BJ (cell line): ENCODE measurements around the gene OR52H1. TPM values are rescaled to one million over a fixed set of nuclear protein-coding genes. Genes with fewer than 3 reads are reported as not detected.

Experiments used
- CTCF ChIA-PET: fragments of 350-600 bp; formaldehyde crosslinking; extraction: SDS; loops from one replicate; lab custom pipeline; 2021; ENCODE audit warnings: antibody characterized with exemption, inconsistent platforms; lab: Yijun Ruan, JAX
- POLR2A ChIA-PET: fragments of 300-600 bp; sonication (Branson Sonifier 250); formaldehyde crosslinking; extraction: SDS; loops from one replicate; lab custom pipeline; 2021; ENCODE audit warnings: antibody characterized with exemption; lab: Charles Lee
- DNase-seq: peaks from one replicate; pipeline ENCODE4 v3.0.0-alpha.2; 2011; ENCODE audit warnings: low read depth
- H3K27me3 ChIP-seq: 2 replicates; pipeline ENCODE4 v1.6.0; 2011; ENCODE audit warnings: low read length; ENCODE audit not compliant: control insufficient read depth, insufficient read depth
- H3K36me3 ChIP-seq: 2 replicates; pipeline ENCODE4 v1.5.1; 2011; ENCODE audit warnings: low read length; ENCODE audit not compliant: control insufficient read depth, insufficient read depth
- H3K4me3 ChIP-seq: 2 replicates; pipeline ENCODE4 v1.5.1; 2011; ENCODE audit warnings: low read depth, mild to moderate bottlenecking, control low read depth, low read length
- polyA plus RNA-seq: library from polyadenylated mRNA; depleted of rRNA; stranded (reverse); fragments of >200 nt; gene quantifications from 2 replicates; pipeline ENCODE4 v1.2.3, GENCODE V29; 2011
- TF ChIP-seq, protein P1 (sequence below): IDR thresholded peaks from 2 replicates; pipeline ENCODE4 v1.5.1; 2011; ENCODE audit warnings: low read depth, mild to moderate bottlenecking, control low read depth, inconsistent platforms, low read length, moderate library complexity; ENCODE audit not compliant: insufficient read depth

The OR52H1 gene
- polyA plus RNA-seq, 1 experiment = not detected

GRCh38 chr11:5536482-5536881 is 11.9 kb downstream of the OR52H1 start:
- no peak for DNase-seq
- TF ChIP-seq, protein P1, sequence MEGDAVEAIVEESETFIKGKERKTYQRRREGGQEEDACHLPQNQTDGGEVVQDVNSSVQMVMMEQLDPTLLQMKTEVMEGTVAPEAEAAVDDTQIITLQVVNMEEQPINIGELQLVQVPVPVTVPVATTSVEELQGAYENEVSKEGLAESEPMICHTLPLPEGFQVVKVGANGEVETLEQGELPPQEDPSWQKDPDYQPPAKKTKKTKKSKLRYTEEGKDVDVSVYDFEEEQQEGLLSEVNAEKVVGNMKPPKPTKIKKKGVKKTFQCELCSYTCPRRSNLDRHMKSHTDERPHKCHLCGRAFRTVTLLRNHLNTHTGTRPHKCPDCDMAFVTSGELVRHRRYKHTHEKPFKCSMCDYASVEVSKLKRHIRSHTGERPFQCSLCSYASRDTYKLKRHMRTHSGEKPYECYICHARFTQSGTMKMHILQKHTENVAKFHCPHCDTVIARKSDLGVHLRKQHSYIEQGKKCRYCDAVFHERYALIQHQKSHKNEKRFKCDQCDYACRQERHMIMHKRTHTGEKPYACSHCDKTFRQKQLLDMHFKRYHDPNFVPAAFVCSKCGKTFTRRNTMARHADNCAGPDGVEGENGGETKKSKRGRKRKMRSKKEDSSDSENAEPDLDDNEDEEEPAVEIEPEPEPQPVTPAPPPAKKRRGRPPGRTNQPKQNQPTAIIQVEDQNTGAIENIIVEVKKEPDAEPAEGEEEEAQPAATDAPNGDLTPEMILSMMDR = no peak
- POLR2A ChIA-PET = no interaction called here
- H3K4me3 ChIP-seq = no peak overlapping the region
- H3K27me3 ChIP-seq = no peaks in the 10 kb centered on the region
- CTCF ChIA-PET = no interaction called here
- H3K36me3 ChIP-seq = no peaks in the 10 kb centered on the region

GRCh38 chr11:5534046-5534445 is 14.3 kb downstream of the OR52H1 start:
- ChIA-PET POLR2A (no interaction called here), CTCF (interaction anchor here (0.6 kb wide), 1 partner anchor 154 kb away, joined by 3 read pairs; no protein-coding TSS in a partner anchor)
- H3K27me3 ChIP-seq = no peaks in the 10 kb centered on the region
- TF ChIP-seq, protein P1 = no peak
- no peaks in the 10 kb centered on the region for H3K36me3 ChIP-seq
- no peak overlapping the region for H3K4me3 ChIP-seq
- no peak for DNase-seq

DNA sequence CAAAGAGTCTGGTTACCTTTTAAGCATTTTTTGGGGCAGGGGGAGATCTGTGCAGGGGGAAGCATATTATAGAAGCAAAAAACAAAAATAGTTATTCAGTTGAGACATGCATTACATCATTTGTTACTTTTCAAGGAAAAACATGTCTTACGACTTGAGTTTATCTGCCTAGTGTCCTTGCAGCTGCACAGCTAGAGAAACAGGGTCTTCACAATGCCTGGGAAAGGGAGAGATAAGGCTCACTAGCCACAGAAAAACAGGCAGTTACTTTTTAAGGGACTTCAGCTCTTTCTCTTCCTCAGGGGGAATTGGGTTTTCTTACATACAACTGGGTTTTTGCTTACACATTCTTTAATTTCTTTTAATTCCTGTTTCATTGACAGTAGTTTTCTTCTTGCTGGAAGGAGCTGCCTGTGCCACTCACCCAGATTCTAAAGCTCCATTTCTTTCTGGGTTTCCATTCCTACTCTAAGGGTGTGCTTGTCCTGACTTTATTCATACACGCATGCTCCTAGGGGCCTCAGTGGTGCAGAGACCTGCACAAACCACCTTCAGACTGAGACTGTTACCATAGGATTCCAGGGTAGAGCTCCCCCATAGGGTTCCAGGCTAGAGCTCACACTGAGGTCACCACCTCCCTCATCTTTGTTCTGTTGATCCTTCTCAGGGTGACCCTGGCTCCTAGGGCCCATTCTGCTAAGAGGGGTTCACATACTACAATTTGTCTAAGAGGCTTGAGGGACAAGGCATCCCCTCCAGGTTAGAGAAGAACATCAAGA is 17.1 kb downstream of the OR52H1 start:
- TF ChIP-seq, protein P1 = no peak
- Histone ChIP-seq H3K4me3 (no peak overlapping the region), H3K36me3 (no peaks in the 10 kb centered on the region), H3K27me3 (no peaks in the 10 kb centered on the region; the same call in 1 of the 2 replicates)
- ChIA-PET CTCF (no interaction called here), POLR2A (no interaction called here)
- DNase-seq = no peak

DNA sequence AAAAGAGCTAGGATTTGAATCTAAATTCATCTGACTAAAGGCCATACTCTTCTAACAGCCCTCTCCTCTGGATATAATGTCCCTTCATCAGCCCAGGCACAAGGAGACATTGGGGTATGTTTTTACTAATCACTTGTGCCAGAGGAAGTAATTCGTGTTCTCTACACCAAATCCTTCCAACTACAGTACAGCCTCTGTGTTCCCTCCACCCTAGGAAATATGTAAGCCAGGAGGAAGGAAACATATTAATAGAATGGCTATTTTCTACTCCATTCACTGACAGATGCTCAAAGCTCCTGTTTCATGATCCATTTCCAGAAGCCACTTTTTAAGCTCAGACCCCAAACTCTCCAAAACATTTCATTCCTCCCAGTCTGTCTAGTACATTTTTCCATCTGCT is 19.8 kb downstream of the OR52H1 start:
- H3K4me3 ChIP-seq = no peak overlapping the region
- no peak for DNase-seq
- POLR2A ChIA-PET = no interaction called here
- TF ChIP-seq, protein P1 = no peak
- H3K36me3 ChIP-seq = no peaks in the 10 kb centered on the region
- H3K27me3 ChIP-seq = no peaks in the 10 kb centered on the region; the same call in 1 of the 2 replicates
- CTCF ChIA-PET = no interaction called here

- ChIA-PET CTCF (no interaction called here), POLR2A (no interaction called here)
- H3K4me3 ChIP-seq = no peak overlapping the region
- DNase-seq = no peak
- H3K36me3 ChIP-seq = no peaks in the 10 kb centered on the region
- H3K27me3 ChIP-seq = no peaks in the 10 kb centered on the region; the same call in 1 of the 2 replicates
- TF ChIP-seq, protein P1 = no peak
Observed at GRCh38 chr11:5527716-5528115, 20.6 kb downstream of the OR52H1 start.
